Common myeloid progenitor, CD34-positive (primary cell): Measurements from ENCODE around the gene FLCN.

Source experiments
- CTCF ChIA-PET: fragments of 350-600 bp; sonication (Branson Sonifier 250); formaldehyde crosslinking; loops from one replicate; lab custom pipeline; 2021; ENCODE audit warnings: antibody characterized with exemption; lab: Charles Lee
- POLR2A ChIA-PET: fragments of 350-600 bp; sonication (Branson Sonifier 250); formaldehyde crosslinking; loops from one replicate; lab custom pipeline; 2021; ENCODE audit warnings: antibody characterized with exemption; lab: Charles Lee
- DNase-seq, 3 donors: peaks; one replicate each; pipeline versions ENCODE4 v3.0.0 to v3.0.0-alpha.2; 2013
- H3K27ac ChIP-seq, 2 experiments: 1 replicate in 1 of 2; 2 replicates in 1 of 2; pipeline ENCODE4 v1.7.0; 2013; ENCODE audit warnings: inconsistent platforms in 2 of 2, low read length in 2 of 2, mild to moderate bottlenecking in 2 of 2, low read depth in 1 of 2, moderate library complexity in 1 of 2; ENCODE audit not compliant: severe bottlenecking in 2 of 2, insufficient read depth in 1 of 2, poor library complexity in 1 of 2
- H3K27me3 ChIP-seq, 5 experiments: replicated peaks in 2 of 5; 1 replicate in 3 of 5; 2 replicates in 2 of 5; pipeline versions ENCODE4 v1.6.1 to v1.7.0; 2013; ENCODE audit warnings: low read length in 4 of 5, mild to moderate bottlenecking in 2 of 5, moderate library complexity in 2 of 5, inconsistent platforms in 1 of 5; ENCODE audit not compliant: insufficient read depth in 5 of 5, control insufficient read depth in 4 of 5
- H3K36me3 ChIP-seq, 4 experiments: 1 replicate in 2 of 4; 2 replicates in 2 of 4; pipeline versions ENCODE4 v1.6.1 to v1.7.0; 2013; ENCODE audit warnings: low read length in 3 of 4, control low read depth in 1 of 4, mild to moderate bottlenecking in 1 of 4; ENCODE audit not compliant: control insufficient read depth in 4 of 4, insufficient read depth in 4 of 4
- H3K4me1 ChIP-seq, 4 experiments: 1 replicate in 3 of 4; 2 replicates in 1 of 4; pipeline versions ENCODE4 v1.6.1 to v1.7.1; 2013; ENCODE audit warnings: low read length in 3 of 4, mild to moderate bottlenecking in 3 of 4, control low read depth in 1 of 4, inconsistent platforms in 1 of 4, moderate library complexity in 1 of 4; ENCODE audit not compliant: control insufficient read depth in 4 of 4, insufficient read depth in 4 of 4; ENCODE audit errors: control extremely low read depth in 1 of 4
- H3K4me3 ChIP-seq, 7 experiments: 1 replicate in 4 of 7; 2 replicates in 3 of 7; pipeline versions ENCODE4 v1.5.1 to v1.7.0; 2013; ENCODE audit warnings: mild to moderate bottlenecking in 7 of 7, low read length in 6 of 7, moderate library complexity in 6 of 7, inconsistent platforms in 2 of 7, low read depth in 2 of 7, control low read depth in 1 of 7; ENCODE audit not compliant: insufficient read depth in 4 of 7, control insufficient read depth in 1 of 7; ENCODE audit errors: extremely low read depth in 1 of 7
- H3K9me3 ChIP-seq, 5 experiments: 1 replicate in 4 of 5; 2 replicates in 1 of 5; pipeline versions ENCODE4 v1.6.1 to v1.7.1; 2013; ENCODE audit warnings: low read length in 4 of 5, mild to moderate bottlenecking in 2 of 5, inconsistent platforms in 1 of 5, low read depth in 1 of 5, moderate library complexity in 1 of 5; ENCODE audit not compliant: control insufficient read depth in 4 of 5, insufficient read depth in 2 of 5; ENCODE audit errors: control extremely low read depth in 1 of 5
- WGBS: methylation state at CpG from one replicate; pipeline ENCODE4 v1.1.5; 2013; ENCODE audit not compliant: insufficient coverage; 5-methylcytosine and 5-hydroxymethylcytosine counted together

Gene FLCN

DNA sequence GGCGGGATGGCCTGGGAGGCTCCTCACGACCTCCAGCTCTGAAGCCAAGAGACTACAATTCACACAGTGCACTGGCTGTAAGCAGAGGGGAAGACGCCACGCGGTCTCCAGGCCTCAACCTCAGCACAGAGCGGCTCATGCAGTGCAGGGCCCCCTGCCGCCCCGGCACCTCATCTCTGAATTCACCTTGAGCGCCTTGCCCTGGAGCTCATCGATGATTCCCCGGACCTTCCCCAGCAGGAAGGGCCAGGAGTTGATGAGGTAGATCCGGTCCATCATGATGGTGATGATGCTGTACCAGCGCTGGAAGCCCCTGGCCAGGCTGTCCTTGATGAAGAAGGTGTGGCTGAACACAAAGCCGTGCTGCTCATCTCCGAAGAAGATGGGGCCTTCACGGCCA is 13.2 kb downstream of the FLCN start:
- H3K4me3 ChIP-seq: no peak overlapping the region
- H3K4me1 ChIP-seq: no peaks in the 10 kb centered on the region
- DNase-seq: no peak
- no peaks in the 10 kb centered on the region for H3K9me3 ChIP-seq
- no peaks in the 10 kb centered on the region for H3K27me3 ChIP-seq
- peaks cover 15 to 95% (median 78%) of the 10 kb centered on the region in 4 experiments for H3K36me3 ChIP-seq
- H3K27ac ChIP-seq: no peak overlapping the region
- POLR2A ChIA-PET: no interaction called here
- CTCF ChIA-PET: interaction anchor here (1.1 kb wide), 1 partner anchor 46 kb away, joined by 3 read pairs; no protein-coding TSS in a partner anchor
- 97% methylated on average over 16 of the region's 16 CpGs for WGBS

DNA sequence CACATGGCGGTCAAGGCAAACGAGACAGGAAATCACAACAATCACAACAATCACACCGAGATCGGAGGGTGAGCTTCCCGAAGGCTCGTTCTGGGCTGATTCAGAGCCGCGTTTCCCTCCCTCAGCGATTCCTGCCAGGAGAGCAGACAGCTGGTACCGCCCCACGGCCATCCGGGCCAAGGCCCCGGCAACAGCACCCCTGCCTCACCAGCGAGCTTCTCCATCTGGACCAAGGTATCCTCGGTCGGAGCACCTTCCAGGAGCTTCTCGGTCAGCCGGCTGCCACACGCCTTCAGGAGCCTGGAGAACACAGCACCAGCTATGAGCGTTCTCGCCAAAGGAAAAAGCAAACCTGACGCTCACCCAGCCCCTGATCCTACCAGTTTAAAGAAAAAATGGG is 15.6 kb downstream of the FLCN start:
- Histone ChIP-seq H3K9me3 (no peaks in the 10 kb centered on the region), H3K27me3 (no peaks in the 10 kb centered on the region), H3K36me3 (peaks cover 14 to 93% (median 77%) of the 10 kb centered on the region in 4 experiments), H3K4me3 (no peak overlapping the region), H3K27ac (no peak overlapping the region), H3K4me1 (no peaks in the 10 kb centered on the region)
- 96% methylated on average over 22 of the region's 22 CpGs for WGBS
- CTCF ChIA-PET: no interaction called here
- no peak for DNase-seq
- POLR2A ChIA-PET: no interaction called here

DNA sequence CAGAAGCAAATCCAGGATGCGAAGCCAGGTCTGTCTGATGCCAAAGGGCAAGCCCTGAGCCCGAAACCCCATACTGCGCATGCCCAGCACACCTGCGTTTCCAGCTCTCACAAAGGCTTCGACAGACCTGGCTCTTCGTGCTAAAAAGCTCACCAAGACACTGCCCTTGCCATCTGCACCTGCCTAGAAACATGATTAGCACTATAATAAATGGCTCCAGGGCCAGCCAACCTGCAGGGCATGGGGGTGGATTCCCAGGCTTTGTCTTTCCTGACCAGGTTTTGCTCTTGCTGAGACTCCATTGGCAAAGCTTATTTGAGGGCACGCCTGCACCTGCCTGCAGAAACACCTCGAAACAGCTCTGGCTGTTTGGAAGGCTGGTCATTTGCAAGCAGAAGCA is 16.4 kb downstream of the FLCN start:
- Histone ChIP-seq H3K4me3 (no peak overlapping the region), H3K27me3 (no peaks in the 10 kb centered on the region), H3K4me1 (no peaks in the 10 kb centered on the region), H3K36me3 (peaks cover 11 to 93% (median 75%) of the 10 kb centered on the region in 4 experiments), H3K27ac (no peak overlapping the region), H3K9me3 (no peaks in the 10 kb centered on the region)
- WGBS: 89% methylated on average over 7 of the region's 8 CpGs
- DNase-seq: no peak
- CTCF ChIA-PET: no interaction called here
- POLR2A ChIA-PET: interaction anchor here (0.6 kb wide), 1 partner anchor 168 kb away, joined by 3 read pairs; no protein-coding TSS in a partner anchor

DNA sequence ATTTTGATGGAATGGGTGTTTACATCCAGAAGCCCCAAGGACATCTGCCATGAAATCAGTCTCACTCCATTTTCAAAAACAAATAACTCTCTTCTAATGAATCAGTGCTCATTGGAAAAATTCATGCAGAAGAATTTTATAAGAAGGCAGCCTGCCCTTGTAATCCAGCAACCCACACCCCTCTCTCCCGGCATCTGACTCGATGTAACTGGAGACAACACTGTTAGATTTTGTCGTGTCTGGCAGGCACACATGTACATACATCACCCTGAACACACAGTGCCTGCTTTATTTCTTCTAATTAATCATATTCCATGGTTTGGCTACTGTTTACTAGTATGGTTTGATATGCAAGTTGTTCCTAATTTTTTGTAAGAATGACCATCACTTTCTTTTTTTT is 19.0 kb downstream of the FLCN start:
- 100% methylated on average over 3 of the region's 3 CpGs for WGBS
- Histone ChIP-seq H3K4me3 (no peak overlapping the region), H3K4me1 (no peaks in the 10 kb centered on the region), H3K27ac (no peak overlapping the region), H3K36me3 (peaks cover 11 to 91% (median 66%) of the 10 kb centered on the region in 4 experiments), H3K9me3 (no peaks in the 10 kb centered on the region), H3K27me3 (no peaks in the 10 kb centered on the region)
- DNase-seq: no peak
- POLR2A ChIA-PET: no interaction called here
- CTCF ChIA-PET: interaction anchor here (0.6 to 1.3 kb wide), 2 partner anchors 13 to 93 kb away, joined by 3 read pairs; no protein-coding TSS in a partner anchor

DNA sequence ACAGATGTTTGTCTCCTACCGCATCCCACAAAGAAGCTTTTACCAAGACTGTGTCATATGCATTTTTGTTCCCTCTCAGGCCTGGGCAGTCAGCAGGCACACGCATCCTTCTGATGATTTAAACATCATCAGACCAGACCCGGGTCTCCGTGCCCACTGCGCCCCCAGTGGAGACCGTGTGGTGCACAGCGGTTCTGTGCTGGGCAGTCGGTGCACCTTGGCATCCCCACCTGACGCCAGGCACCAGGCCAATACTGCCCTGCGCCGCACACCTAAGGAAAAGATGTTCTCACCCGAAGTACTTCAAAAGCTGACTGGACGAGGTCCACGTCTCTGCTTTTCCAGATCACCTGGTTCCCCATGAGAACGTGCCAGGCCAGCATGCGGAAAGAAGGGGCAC is 20.2 kb downstream of the FLCN start:
- ChIA-PET CTCF (interaction anchor here (1.3 kb wide), 1 partner anchor 14 kb away, joined by 3 read pairs; no protein-coding TSS in a partner anchor), POLR2A (no interaction called here)
- 95% methylated on average over 16 of the region's 16 CpGs for WGBS

DNA sequence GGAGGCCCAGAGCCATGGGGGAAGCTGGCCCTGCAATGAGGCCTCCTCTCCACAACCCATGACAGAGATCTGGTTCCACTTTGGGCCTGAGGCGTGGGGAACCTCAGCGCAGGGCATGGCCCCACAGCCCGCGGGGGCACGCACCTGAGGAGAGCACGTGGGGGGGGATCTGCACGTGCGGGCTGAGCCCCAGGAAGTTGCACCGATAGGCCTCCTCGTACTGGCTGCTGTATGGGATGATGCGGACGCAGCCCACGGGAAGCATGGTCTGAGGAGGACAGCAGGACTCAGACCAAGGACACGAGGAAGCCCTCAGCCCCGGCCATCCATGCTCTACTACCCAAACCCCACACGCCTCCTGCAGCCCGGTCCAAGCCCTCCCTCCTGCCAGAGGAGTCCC is 20.7 kb downstream of the FLCN start:
- H3K9me3 ChIP-seq: no peaks in the 10 kb centered on the region
- no peak for DNase-seq
- POLR2A ChIA-PET: no interaction called here
- WGBS: 90% methylated on average over 9 of the region's 17 CpGs
- no peak overlapping the region for H3K27ac ChIP-seq
- H3K36me3 ChIP-seq: peaks cover 13 to 90% (median 62%) of the 10 kb centered on the region in 4 experiments
- H3K27me3 ChIP-seq: no peaks in the 10 kb centered on the region
- CTCF ChIA-PET: interaction anchor here (0.6 kb wide), 1 partner anchor 111 kb away, joined by 3 read pairs; no protein-coding TSS in a partner anchor
- no peak overlapping the region for H3K4me3 ChIP-seq
- no peaks in the 10 kb centered on the region for H3K4me1 ChIP-seq

More for the DNA sequence above, 20.2 kb downstream of the FLCN start:
- Histone ChIP-seq H3K9me3 (no peaks in the 10 kb centered on the region), H3K36me3 (peaks cover 12 to 90% (median 63%) of the 10 kb centered on the region in 4 experiments), H3K4me3 (no peak overlapping the region), H3K4me1 (no peaks in the 10 kb centered on the region), H3K27me3 (no peaks in the 10 kb centered on the region), H3K27ac (no peak overlapping the region)
- DNase-seq: no peak

DNA sequence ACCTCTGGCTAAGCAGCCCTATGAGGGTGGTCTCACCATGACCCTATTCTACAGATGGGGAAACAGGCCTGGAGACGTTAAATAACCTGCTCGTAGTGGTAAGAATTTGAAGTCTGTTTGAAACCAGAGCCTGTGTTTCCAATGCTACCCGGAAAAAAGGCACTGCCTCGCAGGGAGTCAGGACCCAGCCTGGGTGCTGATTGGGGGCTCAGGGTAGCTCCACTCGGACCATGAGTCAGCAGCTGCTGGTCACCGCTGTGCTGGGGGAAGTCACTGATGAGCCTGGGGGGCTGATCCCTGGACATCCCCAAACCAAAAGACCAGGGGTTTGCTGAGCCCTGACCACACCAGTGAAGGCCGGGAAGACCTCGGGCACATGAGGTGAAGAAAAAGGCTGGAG is 21.4 kb downstream of the FLCN start:
- Histone ChIP-seq H3K27ac (no peak overlapping the region), H3K4me1 (no peaks in the 10 kb centered on the region), H3K4me3 (no peak overlapping the region), H3K9me3 (no peaks in the 10 kb centered on the region), H3K36me3 (peaks cover 14 to 85% (median 58%) of the 10 kb centered on the region in 4 experiments), H3K27me3 (no peaks in the 10 kb centered on the region)
- CTCF ChIA-PET: interaction anchor here (0.6 kb wide), 1 partner anchor 111 kb away, joined by 3 read pairs; no protein-coding TSS in a partner anchor
- 97% methylated on average over 5 of the region's 8 CpGs for WGBS
- POLR2A ChIA-PET: no interaction called here
- DNase-seq: no peak
